GM12872 (cell line): ENCODE measurements around the gene ARL16.

Source experiments
- TF ChIP-seq, protein P1 (sequence below): IDR thresholded peaks from 3 replicates; pipeline ENCODE4 v1.5.1; 2011; ENCODE audit warnings: low read depth, mild to moderate bottlenecking, low read length, moderate library complexity; ENCODE audit not compliant: insufficient read depth

The ARL16 gene

DNA sequence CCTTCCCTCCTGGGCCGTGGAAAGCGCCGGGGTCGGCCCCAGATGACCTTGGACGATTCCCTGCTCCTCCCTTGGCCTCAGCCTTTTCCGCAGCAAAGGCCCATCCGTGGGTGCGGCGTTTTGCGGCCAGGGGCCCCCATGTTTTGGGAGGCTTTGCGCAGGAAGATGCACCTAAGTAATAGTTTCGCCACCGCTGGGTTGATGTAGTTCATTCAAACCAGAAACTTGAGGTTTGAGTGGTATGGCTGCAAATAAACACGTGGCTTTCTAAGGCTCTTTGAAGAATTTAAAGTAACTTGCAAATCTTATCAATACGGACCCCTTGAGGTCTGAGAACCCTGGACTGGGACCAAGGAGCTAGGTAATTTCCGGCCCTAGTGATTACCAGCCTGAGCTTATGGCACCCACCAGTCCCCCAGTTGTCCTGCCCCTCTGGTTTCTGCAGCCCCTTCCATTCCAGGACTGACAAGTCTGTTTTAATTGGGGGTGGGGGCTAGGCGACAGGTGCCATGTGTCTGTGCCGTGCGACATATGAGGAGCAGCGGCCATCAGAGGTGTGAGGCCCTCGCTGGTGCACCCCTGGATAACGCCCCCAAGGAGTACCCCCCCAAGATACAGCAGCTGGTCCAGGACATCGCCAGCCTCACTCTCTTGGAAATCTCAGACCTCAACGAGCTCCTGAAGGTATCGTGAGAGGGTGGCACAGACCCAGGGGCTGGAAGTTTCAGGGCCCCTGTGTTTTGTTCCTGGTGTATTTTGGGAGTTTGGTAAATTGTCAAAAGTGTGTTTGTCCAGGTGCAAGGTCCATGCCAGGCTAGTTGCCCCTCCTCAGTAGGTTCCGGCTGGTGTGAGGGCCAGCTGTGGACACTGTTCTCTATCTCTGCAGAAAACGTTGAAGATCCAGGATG lies 20.4 kb upstream of the ARL16 start:
- TF ChIP-seq, protein P1, sequence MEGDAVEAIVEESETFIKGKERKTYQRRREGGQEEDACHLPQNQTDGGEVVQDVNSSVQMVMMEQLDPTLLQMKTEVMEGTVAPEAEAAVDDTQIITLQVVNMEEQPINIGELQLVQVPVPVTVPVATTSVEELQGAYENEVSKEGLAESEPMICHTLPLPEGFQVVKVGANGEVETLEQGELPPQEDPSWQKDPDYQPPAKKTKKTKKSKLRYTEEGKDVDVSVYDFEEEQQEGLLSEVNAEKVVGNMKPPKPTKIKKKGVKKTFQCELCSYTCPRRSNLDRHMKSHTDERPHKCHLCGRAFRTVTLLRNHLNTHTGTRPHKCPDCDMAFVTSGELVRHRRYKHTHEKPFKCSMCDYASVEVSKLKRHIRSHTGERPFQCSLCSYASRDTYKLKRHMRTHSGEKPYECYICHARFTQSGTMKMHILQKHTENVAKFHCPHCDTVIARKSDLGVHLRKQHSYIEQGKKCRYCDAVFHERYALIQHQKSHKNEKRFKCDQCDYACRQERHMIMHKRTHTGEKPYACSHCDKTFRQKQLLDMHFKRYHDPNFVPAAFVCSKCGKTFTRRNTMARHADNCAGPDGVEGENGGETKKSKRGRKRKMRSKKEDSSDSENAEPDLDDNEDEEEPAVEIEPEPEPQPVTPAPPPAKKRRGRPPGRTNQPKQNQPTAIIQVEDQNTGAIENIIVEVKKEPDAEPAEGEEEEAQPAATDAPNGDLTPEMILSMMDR, result no peak

DNA sequence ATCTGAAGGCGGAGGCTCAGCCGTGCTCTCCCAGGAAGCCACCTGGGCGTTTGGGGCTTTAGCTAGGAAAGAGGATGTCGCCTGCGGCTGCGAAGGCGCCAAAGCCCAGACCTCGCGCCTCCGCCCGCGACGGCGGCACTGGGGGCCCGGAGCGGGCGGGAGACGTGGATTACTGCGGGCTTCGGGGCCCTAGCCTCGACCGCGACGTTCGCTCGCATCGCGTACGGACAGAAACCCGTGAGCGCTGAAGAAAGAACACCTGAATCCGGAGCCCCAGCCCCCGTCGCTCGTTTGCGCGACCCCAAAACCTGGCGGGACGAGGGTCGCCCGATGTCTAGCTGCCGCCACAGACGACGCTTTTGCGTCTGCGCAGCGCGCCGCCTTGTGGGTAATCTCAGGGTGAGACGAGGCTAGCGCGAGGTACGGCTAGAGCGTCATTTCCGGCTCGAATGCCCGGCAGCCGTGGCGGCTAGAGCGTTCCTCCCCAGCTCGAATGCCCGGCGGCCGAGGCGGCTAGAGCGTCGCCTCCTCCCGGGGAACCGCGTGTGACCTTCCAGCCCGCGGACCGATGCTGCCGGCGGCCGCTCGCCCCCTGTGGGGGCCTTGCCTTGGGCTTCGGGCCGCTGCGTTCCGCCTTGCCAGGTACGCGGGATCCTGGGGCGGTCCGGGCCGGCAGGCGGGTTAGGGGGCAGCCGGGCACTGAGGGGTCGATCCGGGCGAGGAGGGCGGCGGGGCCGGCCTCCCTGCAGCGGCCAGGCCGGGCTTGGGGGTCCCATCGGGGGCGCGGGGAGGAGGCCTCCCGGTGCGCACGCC lies 19.5 kb upstream of the ARL16 start, which contains the start of gene MRPL12:
TSS of gene MRPL12 (plus strand) at position 434 of the 813 bp plus-strand sequence. CDS start at position 569, 135 bp downstream.
- TF ChIP-seq, protein P1, result no peak

DNA sequence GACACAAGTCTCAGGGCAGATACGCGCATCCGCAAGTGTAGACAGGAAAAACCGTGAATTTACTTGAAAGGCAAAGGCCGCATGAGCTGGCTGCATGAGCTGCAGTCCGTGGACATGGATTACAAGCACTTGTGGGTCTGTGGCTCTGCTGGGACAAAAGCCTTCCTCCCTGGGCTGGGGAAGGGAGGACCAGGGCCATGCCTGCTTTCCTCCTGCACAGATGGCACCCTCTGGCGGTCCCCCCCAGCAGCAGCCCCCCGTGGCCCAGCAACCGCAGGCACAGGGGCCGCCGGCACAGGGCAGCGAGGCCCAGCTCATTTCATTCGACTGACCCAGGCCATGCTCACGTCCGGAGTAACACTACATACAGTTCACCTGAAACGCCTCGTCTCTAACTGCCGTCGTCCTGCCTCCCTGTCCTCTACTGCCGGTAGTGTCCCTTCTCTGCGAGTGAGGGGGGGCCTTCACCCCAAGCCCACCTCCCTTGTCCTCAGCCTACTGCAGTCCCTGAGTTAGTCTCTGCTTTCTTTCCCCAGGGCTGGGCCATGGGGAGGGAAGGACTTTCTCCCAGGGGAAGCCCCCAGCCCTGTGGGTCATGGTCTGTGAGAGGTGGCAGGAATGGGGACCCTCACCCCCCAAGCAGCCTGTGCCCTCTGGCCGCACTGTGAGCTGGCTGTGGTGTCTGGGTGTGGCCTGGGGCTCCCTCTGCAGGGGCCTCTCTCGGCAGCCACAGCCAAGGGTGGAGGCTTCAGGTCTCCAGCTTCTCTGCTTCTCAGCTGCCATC lies 17.9 kb upstream of the ARL16 start:
- TF ChIP-seq, protein P1, result no peak

- TF ChIP-seq, protein P1, result no peak
Observed at GRCh38 chr17:81700353-81701287, 17.0 kb upstream of the ARL16 start.

GRCh38 chr17:81697261-81698044 lies 13.9 kb upstream of the ARL16 start:
- TF ChIP-seq, protein P1, result no peak
